ENCODE measurements around the gene CYTH4.
A peak's percentile ranks its signal among the peaks of the same experiment; 100 is the strongest.
"Not testable (repeated sequence)": the region's sequence is repeated elsewhere in the genome, so short reads cannot be mapped to it uniquely, and the experiment has no call there.

CYTH4 gene

GRCh38 chr22:37282385-37282677 lies at the start of gene CYTH4:
Gene CYTH4, plus strand, starts transcription at chr22:37282508. Its CDS starts 62 bp downstream, at chr22:37282570.
- TF ChIP-seq CTCF (IDR thresholded peaks at IDR 0.05; ENCODE audit: borderline replicate concordance, insufficient read depth, low read depth, low read length) = no peak
- H3K4me3 ChIP-seq (ENCODE audit: low read depth, low read length) = peak within 1 kb of the TSS; percentile 63

GRCh38 chr22:37233371-37233750 lies 48.9 kb upstream of the CYTH4 start:
- H3K4me3 ChIP-seq (ENCODE audit: low read depth, low read length) = not testable (repeated sequence)

- no peak for TF ChIP-seq CTCF (IDR thresholded peaks at IDR 0.05; ENCODE audit: borderline replicate concordance, insufficient read depth, low read depth, low read length)
- no peak overlapping the region for H3K4me3 ChIP-seq (ENCODE audit: low read depth, low read length)
Observed at GRCh38 chr22:37233751-37234631, 48.3 kb upstream of the CYTH4 start.

GRCh38 chr22:37234736-37235711 lies 47.3 kb upstream of the CYTH4 start:
- H3K4me3 ChIP-seq (ENCODE audit: low read depth, low read length) = no peak overlapping the region
- no peak for TF ChIP-seq CTCF (IDR thresholded peaks at IDR 0.05; ENCODE audit: borderline replicate concordance, insufficient read depth, low read depth, low read length)

- no peak for TF ChIP-seq CTCF (IDR thresholded peaks at IDR 0.05; ENCODE audit: borderline replicate concordance, insufficient read depth, low read depth, low read length)
- H3K4me3 ChIP-seq (ENCODE audit: low read depth, low read length) = no peak overlapping the region
Observed at GRCh38 chr22:37235897-37236607, 46.3 kb upstream of the CYTH4 start.

GRCh38 chr22:37237371-37238268 lies 44.7 kb upstream of the CYTH4 start:
- no peak overlapping the region for H3K4me3 ChIP-seq (ENCODE audit: low read depth, low read length)
- no peak for TF ChIP-seq CTCF (IDR thresholded peaks at IDR 0.05; ENCODE audit: borderline replicate concordance, insufficient read depth, low read depth, low read length)

Data from GM12875 (cell line).